ENCODE data around the gene ITPR3.

ITPR3 gene

GRCh38 chr6:33642897-33643296 lies 21.8 kb downstream of the ITPR3 start:
- H3K36me3 ChIP-seq (ENCODE audit: control insufficient read depth in 1 of 2, insufficient read depth in 2 of 2, low read length in 2 of 2) = peaks cover 9 to 46% of the 10 kb centered on the region in 2 donors
- H3K27ac ChIP-seq (ENCODE audit: low read depth, low read length) = no peak overlapping the region
- no peaks in the 10 kb centered on the region for H3K27me3 ChIP-seq (ENCODE audit: control insufficient read depth in 1 of 2, insufficient read depth in 2 of 2, low read length in 2 of 2)
- no peak overlapping the region for H3K4me3 ChIP-seq (ENCODE audit: low read depth in 1 of 2, low read length in 2 of 2)
- peaks cover 0 to 3% of the 10 kb centered on the region in 2 donors for H3K4me1 ChIP-seq (ENCODE audit: control insufficient read depth in 1 of 2, insufficient read depth in 2 of 2, low read length in 2 of 2)
- H3K9ac ChIP-seq (ENCODE audit: low read depth in 1 of 2, low read length in 2 of 2) = no peak overlapping the region
- H3K9me3 ChIP-seq (ENCODE audit: control insufficient read depth in 1 of 2, low read length in 2 of 2) = no peaks in the 10 kb centered on the region

- H3K4me1 ChIP-seq (ENCODE audit: control insufficient read depth in 1 of 2, insufficient read depth in 2 of 2, low read length in 2 of 2) = no peaks in the 10 kb centered on the region
- H3K27ac ChIP-seq (ENCODE audit: low read depth, low read length) = no peak overlapping the region
- H3K36me3 ChIP-seq (ENCODE audit: control insufficient read depth in 1 of 2, insufficient read depth in 2 of 2, low read length in 2 of 2) = peaks cover 21 to 41% of the 10 kb centered on the region in 2 donors
- H3K4me3 ChIP-seq (ENCODE audit: low read depth in 1 of 2, low read length in 2 of 2) = no peak overlapping the region
- H3K9ac ChIP-seq (ENCODE audit: low read depth in 1 of 2, low read length in 2 of 2) = no peak overlapping the region
- H3K9me3 ChIP-seq (ENCODE audit: control insufficient read depth in 1 of 2, low read length in 2 of 2) = no peaks in the 10 kb centered on the region
- no peaks in the 10 kb centered on the region for H3K27me3 ChIP-seq (ENCODE audit: control insufficient read depth in 1 of 2, insufficient read depth in 2 of 2, low read length in 2 of 2)
Observed at GRCh38 chr6:33651403-33651802, 30.3 kb downstream of the ITPR3 start.

- no peaks in the 10 kb centered on the region for H3K4me1 ChIP-seq (ENCODE audit: control insufficient read depth in 1 of 2, insufficient read depth in 2 of 2, low read length in 2 of 2)
- no peaks in the 10 kb centered on the region for H3K27me3 ChIP-seq (ENCODE audit: control insufficient read depth in 1 of 2, insufficient read depth in 2 of 2, low read length in 2 of 2)
- no peak overlapping the region for H3K27ac ChIP-seq (ENCODE audit: low read depth, low read length)
- no peak overlapping the region for H3K4me3 ChIP-seq (ENCODE audit: low read depth in 1 of 2, low read length in 2 of 2)
- no peak overlapping the region for H3K9ac ChIP-seq (ENCODE audit: low read depth in 1 of 2, low read length in 2 of 2)
- no peaks in the 10 kb centered on the region for H3K9me3 ChIP-seq (ENCODE audit: control insufficient read depth in 1 of 2, low read length in 2 of 2)
- peaks cover 27 to 43% of the 10 kb centered on the region in 2 donors for H3K36me3 ChIP-seq (ENCODE audit: control insufficient read depth in 1 of 2, insufficient read depth in 2 of 2, low read length in 2 of 2)
Observed at GRCh38 chr6:33652002-33652401, 30.9 kb downstream of the ITPR3 start.

- peaks cover 36 to 59% of the 10 kb centered on the region in 2 donors for H3K36me3 ChIP-seq (ENCODE audit: control insufficient read depth in 1 of 2, insufficient read depth in 2 of 2, low read length in 2 of 2)
- H3K27ac ChIP-seq (ENCODE audit: low read depth, low read length) = no peak overlapping the region
Observed at GRCh38 chr6:33654831-33655554, 33.9 kb downstream of the ITPR3 start.

GRCh38 chr6:33656844-33657243 lies 35.7 kb downstream of the ITPR3 start:
- H3K9ac ChIP-seq (ENCODE audit: low read depth in 1 of 2, low read length in 2 of 2) = no peak overlapping the region
- no peaks in the 10 kb centered on the region for H3K4me1 ChIP-seq (ENCODE audit: control insufficient read depth in 1 of 2, insufficient read depth in 2 of 2, low read length in 2 of 2)
- H3K4me3 ChIP-seq (ENCODE audit: low read depth in 1 of 2, low read length in 2 of 2) = no peak overlapping the region
- no peak overlapping the region for H3K27ac ChIP-seq (ENCODE audit: low read depth, low read length)
- H3K27me3 ChIP-seq (ENCODE audit: control insufficient read depth in 1 of 2, insufficient read depth in 2 of 2, low read length in 2 of 2) = no peaks in the 10 kb centered on the region
- H3K36me3 ChIP-seq (ENCODE audit: control insufficient read depth in 1 of 2, insufficient read depth in 2 of 2, low read length in 2 of 2) = peaks cover 33 to 70% of the 10 kb centered on the region in 2 donors
- H3K9me3 ChIP-seq (ENCODE audit: control insufficient read depth in 1 of 2, low read length in 2 of 2) = no peaks in the 10 kb centered on the region

More at GRCh38 chr6:33654831-33655554, 33.9 kb downstream of the ITPR3 start:
- Histone ChIP-seq H3K4me1 (ENCODE audit: control insufficient read depth in 1 of 2, insufficient read depth in 2 of 2, low read length in 2 of 2) (no peaks in the 10 kb centered on the region), H3K4me3 (ENCODE audit: low read depth in 1 of 2, low read length in 2 of 2) (no peak overlapping the region), H3K9me3 (ENCODE audit: control insufficient read depth in 1 of 2, low read length in 2 of 2) (no peaks in the 10 kb centered on the region), H3K9ac (ENCODE audit: low read depth in 1 of 2, low read length in 2 of 2) (no peak overlapping the region), H3K27me3 (ENCODE audit: control insufficient read depth in 1 of 2, insufficient read depth in 2 of 2, low read length in 2 of 2) (no peaks in the 10 kb centered on the region)

GRCh38 chr6:33658982-33659689 lies 38.0 kb downstream of the ITPR3 start:
- Histone ChIP-seq H3K27me3 (ENCODE audit: control insufficient read depth in 1 of 2, insufficient read depth in 2 of 2, low read length in 2 of 2) (no peaks in the 10 kb centered on the region), H3K4me3 (ENCODE audit: low read depth in 1 of 2, low read length in 2 of 2) (no peak overlapping the region), H3K9me3 (ENCODE audit: control insufficient read depth in 1 of 2, low read length in 2 of 2) (no peaks in the 10 kb centered on the region), H3K9ac (ENCODE audit: low read depth in 1 of 2, low read length in 2 of 2) (no peak overlapping the region), H3K36me3 (ENCODE audit: control insufficient read depth in 1 of 2, insufficient read depth in 2 of 2, low read length in 2 of 2) (peaks cover 41 to 85% of the 10 kb centered on the region in 2 donors), H3K4me1 (ENCODE audit: control insufficient read depth in 1 of 2, insufficient read depth in 2 of 2, low read length in 2 of 2) (no peaks in the 10 kb centered on the region), H3K27ac (ENCODE audit: low read depth, low read length) (no peak overlapping the region)

- H3K4me3 ChIP-seq (ENCODE audit: low read depth in 1 of 2, low read length in 2 of 2) = no peak overlapping the region
- peaks cover 34 to 87% of the 10 kb centered on the region in 2 donors for H3K36me3 ChIP-seq (ENCODE audit: control insufficient read depth in 1 of 2, insufficient read depth in 2 of 2, low read length in 2 of 2)
Observed at GRCh38 chr6:33659986-33660385, 38.9 kb downstream of the ITPR3 start.

GRCh38 chr6:33661106-33661838 lies 40.1 kb downstream of the ITPR3 start:
- Histone ChIP-seq H3K9ac (ENCODE audit: low read depth in 1 of 2, low read length in 2 of 2) (no peak overlapping the region), H3K27me3 (ENCODE audit: control insufficient read depth in 1 of 2, insufficient read depth in 2 of 2, low read length in 2 of 2) (no peaks in the 10 kb centered on the region), H3K27ac (ENCODE audit: low read depth, low read length) (no peak overlapping the region), H3K9me3 (ENCODE audit: control insufficient read depth in 1 of 2, low read length in 2 of 2) (no peaks in the 10 kb centered on the region), H3K36me3 (ENCODE audit: control insufficient read depth in 1 of 2, insufficient read depth in 2 of 2, low read length in 2 of 2) (peaks cover 28 to 87% of the 10 kb centered on the region in 2 donors), H3K4me3 (ENCODE audit: low read depth in 1 of 2, low read length in 2 of 2) (no peak overlapping the region), H3K4me1 (ENCODE audit: control insufficient read depth in 1 of 2, insufficient read depth in 2 of 2, low read length in 2 of 2) (no peaks in the 10 kb centered on the region)

More at GRCh38 chr6:33659986-33660385, 38.9 kb downstream of the ITPR3 start:
- no peak overlapping the region for H3K27ac ChIP-seq (ENCODE audit: low read depth, low read length)
- H3K4me1 ChIP-seq (ENCODE audit: control insufficient read depth in 1 of 2, insufficient read depth in 2 of 2, low read length in 2 of 2) = no peaks in the 10 kb centered on the region
- no peak overlapping the region for H3K9ac ChIP-seq (ENCODE audit: low read depth in 1 of 2, low read length in 2 of 2)
- H3K27me3 ChIP-seq (ENCODE audit: control insufficient read depth in 1 of 2, insufficient read depth in 2 of 2, low read length in 2 of 2) = no peaks in the 10 kb centered on the region
- H3K9me3 ChIP-seq (ENCODE audit: control insufficient read depth in 1 of 2, low read length in 2 of 2) = no peaks in the 10 kb centered on the region

- Histone ChIP-seq H3K4me3 (ENCODE audit: low read depth in 1 of 2, low read length in 2 of 2) (no peak overlapping the region), H3K4me1 (ENCODE audit: control insufficient read depth in 1 of 2, insufficient read depth in 2 of 2, low read length in 2 of 2) (no peaks in the 10 kb centered on the region), H3K9me3 (ENCODE audit: control insufficient read depth in 1 of 2, low read length in 2 of 2) (no peaks in the 10 kb centered on the region), H3K9ac (ENCODE audit: low read depth in 1 of 2, low read length in 2 of 2) (no peak overlapping the region), H3K36me3 (ENCODE audit: control insufficient read depth in 1 of 2, insufficient read depth in 2 of 2, low read length in 2 of 2) (peaks cover 24 to 86% of the 10 kb centered on the region in 2 donors), H3K27me3 (ENCODE audit: control insufficient read depth in 1 of 2, insufficient read depth in 2 of 2, low read length in 2 of 2) (no peaks in the 10 kb centered on the region), H3K27ac (ENCODE audit: low read depth, low read length) (no peak overlapping the region)
Observed at GRCh38 chr6:33662318-33662717, 41.2 kb downstream of the ITPR3 start.

GRCh38 chr6:33663028-33663427 lies 41.9 kb downstream of the ITPR3 start:
- H3K4me3 ChIP-seq (ENCODE audit: low read depth in 1 of 2, low read length in 2 of 2) = no peak overlapping the region
- no peaks in the 10 kb centered on the region for H3K9me3 ChIP-seq (ENCODE audit: control insufficient read depth in 1 of 2, low read length in 2 of 2)
- H3K36me3 ChIP-seq (ENCODE audit: control insufficient read depth in 1 of 2, insufficient read depth in 2 of 2, low read length in 2 of 2) = peaks cover 31 to 86% of the 10 kb centered on the region in 2 donors
- H3K27me3 ChIP-seq (ENCODE audit: control insufficient read depth in 1 of 2, insufficient read depth in 2 of 2, low read length in 2 of 2) = no peaks in the 10 kb centered on the region
- H3K4me1 ChIP-seq (ENCODE audit: control insufficient read depth in 1 of 2, insufficient read depth in 2 of 2, low read length in 2 of 2) = no peaks in the 10 kb centered on the region
- H3K9ac ChIP-seq (ENCODE audit: low read depth in 1 of 2, low read length in 2 of 2) = no peak overlapping the region
- H3K27ac ChIP-seq (ENCODE audit: low read depth, low read length) = no peak overlapping the region
